ENCODE measurements around the gene MSMO1. TPM values are rescaled to one million over a fixed set of nuclear protein-coding genes. Genes with fewer than 3 reads are reported as not detected.

MSMO1 gene
- total and polyA plus RNA-seq, 2 donors (not counting 3 experiments of a cell fraction or from before 2014, with no cell fraction given): 74.3 to 109 TPM

DNA sequence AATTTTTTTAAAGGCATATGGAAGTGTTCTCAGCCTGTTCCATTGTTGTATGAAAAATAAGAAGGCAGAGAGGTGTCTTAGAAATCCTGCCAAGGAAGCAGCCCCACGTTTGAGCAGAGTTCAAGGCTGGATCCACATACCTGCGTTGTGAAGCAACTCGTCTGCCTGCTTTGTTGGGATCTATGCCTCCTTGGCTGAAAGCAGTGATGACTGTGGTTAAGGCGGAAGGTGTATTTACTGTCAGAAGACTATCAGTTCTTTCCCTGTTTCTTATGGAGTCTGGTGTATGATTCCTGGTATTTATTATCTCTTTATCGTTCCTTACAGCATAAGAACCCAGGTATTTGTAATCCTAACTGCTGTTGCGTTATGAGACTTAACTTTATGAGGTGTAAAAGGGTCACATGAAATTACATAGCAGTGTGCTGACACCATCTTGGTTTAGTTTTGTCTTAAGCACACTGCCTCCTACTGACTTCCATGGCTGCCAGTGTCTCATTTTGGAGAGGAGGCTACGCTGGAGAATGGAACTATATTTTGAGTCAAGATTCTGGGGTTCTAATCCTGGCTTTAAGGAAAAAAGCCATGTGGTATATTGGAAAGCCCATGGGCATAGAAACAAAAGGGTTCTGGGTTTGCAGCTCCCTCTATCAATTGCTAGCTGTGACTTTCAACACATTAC lies 3.1 kb upstream of the MSMO1 start:
- H3K4me3 ChIP-seq (replicated peaks in 1 of 3; ENCODE audit: insufficient read depth in 1 of 3, low read depth in 1 of 3, low read length in 3 of 3): no peak overlapping the region
- H3K36me3 ChIP-seq (ENCODE audit: control insufficient read depth in 2 of 2, extremely low read depth in 1 of 2, insufficient read depth in 2 of 2, low read length in 2 of 2): no peaks in the 10 kb centered on the region
- POLR2A ChIA-PET: no interaction called here
- no peaks in the 10 kb centered on the region for H3K9me1 ChIP-seq (replicated peaks; ENCODE audit: control insufficient read depth, extremely low read depth, insufficient read depth, low read length)
- DNase-seq (ENCODE audit: low read depth, low spot score) (no peak), FAIRE-seq (no peak)
- TF ChIP-seq FOS (IDR thresholded peaks at IDR 0.05; ENCODE audit: borderline replicate concordance, insufficient read depth, low read length): no peak
- TF ChIP-seq, protein P1, sequence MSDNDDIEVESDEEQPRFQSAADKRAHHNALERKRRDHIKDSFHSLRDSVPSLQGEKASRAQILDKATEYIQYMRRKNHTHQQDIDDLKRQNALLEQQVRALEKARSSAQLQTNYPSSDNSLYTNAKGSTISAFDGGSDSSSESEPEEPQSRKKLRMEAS (IDR thresholded peaks at IDR 0.05; ENCODE audit: insufficient read depth, insufficient read length): no peak
- TF ChIP-seq POLR2A (IDR thresholded peaks at IDR 0.05; ENCODE audit: low read depth, low read length): no peak
- no peak for TF ChIP-seq MYC (IDR thresholded peaks at IDR 0.05; ENCODE audit: low read depth, low read length)
- no peak for TF ChIP-seq EZH2 (IDR thresholded peaks at IDR 0.05; ENCODE audit: borderline replicate concordance, low read depth, low read length, severe bottlenecking)
- TF ChIP-seq GATA2 (IDR thresholded peaks at IDR 0.05; ENCODE audit: insufficient read depth, insufficient read length, low read depth, low read length): no peak
- TF ChIP-seq, protein P2, sequence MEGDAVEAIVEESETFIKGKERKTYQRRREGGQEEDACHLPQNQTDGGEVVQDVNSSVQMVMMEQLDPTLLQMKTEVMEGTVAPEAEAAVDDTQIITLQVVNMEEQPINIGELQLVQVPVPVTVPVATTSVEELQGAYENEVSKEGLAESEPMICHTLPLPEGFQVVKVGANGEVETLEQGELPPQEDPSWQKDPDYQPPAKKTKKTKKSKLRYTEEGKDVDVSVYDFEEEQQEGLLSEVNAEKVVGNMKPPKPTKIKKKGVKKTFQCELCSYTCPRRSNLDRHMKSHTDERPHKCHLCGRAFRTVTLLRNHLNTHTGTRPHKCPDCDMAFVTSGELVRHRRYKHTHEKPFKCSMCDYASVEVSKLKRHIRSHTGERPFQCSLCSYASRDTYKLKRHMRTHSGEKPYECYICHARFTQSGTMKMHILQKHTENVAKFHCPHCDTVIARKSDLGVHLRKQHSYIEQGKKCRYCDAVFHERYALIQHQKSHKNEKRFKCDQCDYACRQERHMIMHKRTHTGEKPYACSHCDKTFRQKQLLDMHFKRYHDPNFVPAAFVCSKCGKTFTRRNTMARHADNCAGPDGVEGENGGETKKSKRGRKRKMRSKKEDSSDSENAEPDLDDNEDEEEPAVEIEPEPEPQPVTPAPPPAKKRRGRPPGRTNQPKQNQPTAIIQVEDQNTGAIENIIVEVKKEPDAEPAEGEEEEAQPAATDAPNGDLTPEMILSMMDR (IDR thresholded peaks at IDR 0.05; ENCODE audit: extremely low read depth in 1 of 2, insufficient read depth in 1 of 2, low read depth in 1 of 2, low read length in 2 of 2): no peak
- no peak for TF ChIP-seq JUN (IDR thresholded peaks at IDR 0.05; ENCODE audit: borderline replicate concordance, insufficient read depth, insufficient read length, low read depth)
- no peak for TF ChIP-seq POLR2AphosphoS5 (IDR thresholded peaks at IDR 0.05; ENCODE audit: insufficient read depth, low read depth, low read length)
- H2AFZ ChIP-seq (ENCODE audit: low read depth, low read length): no peak overlapping the region
- no peak overlapping the region for H3K9ac ChIP-seq (replicated peaks; ENCODE audit: extremely low read depth, insufficient read depth, low read length)
- H3K9me3 ChIP-seq (replicated peaks; ENCODE audit: control insufficient read depth, insufficient read depth, low read length): peaks cover 3% of the 10 kb centered on the region
- no peaks in the 10 kb centered on the region for H3K27me3 ChIP-seq (ENCODE audit: control insufficient read depth in 2 of 2, insufficient read depth in 2 of 2, low read length in 2 of 2)
- dilution Hi-C loops (cut with MboI; ENCODE audit: extremely low pct_ligation_motif_present, low sequenced_read_pairs) (no loop called here), intact Hi-C loops (cut with micrococcal nuclease) (no loop called here)
- no peak overlapping the region for H3K4me2 ChIP-seq (ENCODE audit: insufficient read depth, low read length)
- H3K79me2 ChIP-seq (ENCODE audit: control insufficient read depth, insufficient read depth, low read length): peaks cover 19% of the 10 kb centered on the region
- H3K4me1 ChIP-seq (ENCODE audit: control insufficient read depth, extremely low read depth, insufficient read depth, low read length): peaks cover 28% of the 10 kb centered on the region
- BruUV-seq (replicated peaks): no TSS peak
- no peaks in the 10 kb centered on the region for H4K20me1 ChIP-seq (replicated peaks; ENCODE audit: control insufficient read depth, extremely low read depth, insufficient read depth, low read length)
- CTCF ChIA-PET: interaction anchor here (1.3 kb wide), 1 partner anchor 154 kb away, joined by 3 read pairs; no protein-coding TSS in a partner anchor
- H3K27ac ChIP-seq (ENCODE audit: insufficient read depth, low read depth, low read length): no peak overlapping the region

All from endothelial cell of umbilical vein (primary cell).